NT2/D1 (cell line): ENCODE measurements around the gene CATSPERD.

Experiments used
- SUZ12 ChIP-seq: IDR thresholded peaks from 2 replicates; pipeline ENCODE4 v1.6.1; 2011; ENCODE audit not compliant: insufficient read length, insufficient read depth; ENCODE audit errors: extremely low read depth
- ZNF274 ChIP-seq: IDR thresholded peaks from 2 replicates; pipeline ENCODE4 v1.6.1; 2011; ENCODE audit warnings: mild to moderate bottlenecking, low read depth, low read length

GRCh38 chr19:5818594-5818993 lies 98.2 kb downstream of the CATSPERD start:
- TF ChIP-seq SUZ12, result no peak
- TF ChIP-seq ZNF274, result no peak
